Liver (tissue), 3 donors: ENCODE data around the gene HPD.

Source experiments
- CTCF ChIP-seq: fragments of 150-350 bp; IDR thresholded peaks from 2 replicates; pipeline ENCODE4 v1.5.1; 2017; ENCODE audit warnings: improper control_type of control experiment, low read depth, low read length; ENCODE audit not compliant: missing input control
- GABPA ChIP-seq, 2 donors: IDR thresholded peaks in 1 of 2; conservative IDR thresholded peaks in 1 of 2; 2 replicates each; pipeline ENCODE4 v1.6.1; 2016; ENCODE audit warnings: antibody characterized with exemption in 2 of 2, mild to moderate bottlenecking in 1 of 2, moderate library complexity in 1 of 2
- JUND ChIP-seq, 2 donors: IDR thresholded peaks; 2 replicates each; pipeline ENCODE4 v1.6.1; 2016; ENCODE audit warnings: antibody characterized with exemption in 2 of 2
- MAX ChIP-seq: IDR thresholded peaks from 2 replicates; pipeline ENCODE4 v1.6.1; 2016; ENCODE audit warnings: antibody characterized with exemption
- RAD21 ChIP-seq, 2 donors: IDR thresholded peaks; 2 replicates each; pipeline ENCODE4 v1.6.1; 2016; ENCODE audit warnings: antibody characterized with exemption in 2 of 2, mild to moderate bottlenecking in 2 of 2
- REST ChIP-seq: IDR thresholded peaks from 2 replicates; pipeline ENCODE4 v1.6.1; 2016; ENCODE audit warnings: antibody characterized with exemption, mild to moderate bottlenecking
- RXRA ChIP-seq, 2 donors: IDR thresholded peaks; 2 replicates each; pipeline ENCODE4 v1.6.1; 2017 to 2018; ENCODE audit warnings: antibody characterized with exemption in 2 of 2, mild to moderate bottlenecking in 1 of 2
- YY1 ChIP-seq: IDR thresholded peaks from 2 replicates; pipeline ENCODE4 v1.6.1; 2016; ENCODE audit warnings: antibody characterized with exemption, mild to moderate bottlenecking
- donor health status: healthy.
- donor health status: healthy.

GRCh38 chr12:121810234-121810817 is 48.3 kb downstream of the HPD start:
- TF ChIP-seq YY1 (no peak), CTCF (no peak), MAX (no peak), JUND (IDR thresholded peaks at IDR 0.05) (no peak), RAD21 (IDR thresholded peaks at IDR 0.05) (no peak), GABPA (IDR thresholded peaks at IDR 0.05 in 1 of 2, conservative IDR thresholded peaks at IDR 0.05 in 1 of 2) (no peak), REST (no peak), RXRA (IDR thresholded peaks at IDR 0.05) (no peak)
